H1 (cell line): Measurements from ENCODE around the gene IRF8. TPM values are rescaled to one million over a fixed set of nuclear protein-coding genes. Genes with fewer than 3 reads are reported as not detected.

Experiments used
- ATF2 ChIP-seq: IDR thresholded peaks from 2 replicates; pipeline ENCODE4 v1.6.1; 2012; ENCODE audit warnings: low read length, inconsistent platforms
- ATF3 ChIP-seq: IDR thresholded peaks from 2 replicates; pipeline ENCODE4 v1.6.1; 2011; ENCODE audit warnings: low read depth, mild to moderate bottlenecking, low read length; ENCODE audit not compliant: insufficient read depth
- CHD7 ChIP-seq: fragments of 300-600 bp; sonication (generic); IDR thresholded peaks from 2 replicates; pipeline ENCODE4 v1.7.1; 2012; ENCODE audit warnings: low read length, moderate library complexity, mild to moderate bottlenecking, inconsistent platforms; ENCODE audit not compliant: insufficient replicate concordance
- EZH2 ChIP-seq: fragments of 200-600 bp; sonication (generic); IDR thresholded peaks from 2 replicates; pipeline ENCODE4 v1.7.1; 2012; ENCODE audit warnings: low read depth, mild to moderate bottlenecking, moderate library complexity, low read length, inconsistent platforms; ENCODE audit not compliant: severe bottlenecking
- JUND ChIP-seq: IDR thresholded peaks from 2 replicates; pipeline ENCODE4 v1.6.1; 2011; ENCODE audit warnings: mild to moderate bottlenecking, improper control_type of control experiment, low read length
- KDM1A ChIP-seq: fragments of 200-600, 300-600 bp; sonication (generic); IDR thresholded peaks from 2 replicates; pipeline ENCODE4 v1.7.1; 2016; ENCODE audit warnings: mild to moderate bottlenecking, low read length, borderline replicate concordance
- KDM5A ChIP-seq: fragments of 200-600 bp; IDR thresholded peaks from 2 replicates; pipeline ENCODE4 v1.7.1; 2012; ENCODE audit warnings: mild to moderate bottlenecking, low read length, inconsistent platforms, mixed read lengths
- POLR2A ChIP-seq, 2 experiments: IDR thresholded peaks; 1 replicate in 1 of 2; 2 replicates in 1 of 2; pipeline ENCODE4 v1.6.1; 2011; ENCODE audit warnings: low read depth in 2 of 2, low read length in 2 of 2, mild to moderate bottlenecking in 2 of 2; ENCODE audit errors: control extremely low read depth in 1 of 2
- RXRA ChIP-seq: IDR thresholded peaks from 2 replicates; pipeline ENCODE4 v1.6.1; 2011; ENCODE audit warnings: low read depth, mild to moderate bottlenecking, low read length, moderate library complexity; ENCODE audit not compliant: insufficient read depth
- SUZ12 ChIP-seq: fragments of 200-600 bp; sonication (generic); IDR thresholded peaks from 2 replicates; pipeline ENCODE4 v1.6.1; 2012; ENCODE audit warnings: mild to moderate bottlenecking, inconsistent platforms, low read length, moderate library complexity, mixed read lengths
- polyA plus RNA-seq, 7 experiments: library from polyadenylated mRNA; depleted of rRNA in 3 of 7; stranded (reverse) in 5 of 7; unstranded in 2 of 7; fragments of >200 nt in 5 of 7; fragments of 200-250 nt in 2 of 7; gene quantifications; 1 replicate in 5 of 7; 2 replicates in 1 of 7; 4 replicates in 1 of 7; pipeline versions ENCODE4 v1.2.1 to v1.2.3, GENCODE V29; 2011 to 2013; ENCODE audit warnings: missing spikeins in 2 of 7, mixed read lengths in 2 of 7
- total RNA-seq: library from RNA; stranded (reverse); fragmentation: NEBNext Ultra II Directional; extraction: Animal tissue kit (Norgen Biotek cat#: 25700); gene quantifications from 2 replicates; pipeline ENCODE4 v1.2.1, GENCODE V29; 2021

The IRF8 gene
- total and polyA plus RNA-seq, 2 of the 8 experiments (the other 6 are each of a cell fraction or from before 2014, with no cell fraction given), result 0.35 to 2.0 TPM

GRCh38 chr16:85958731-85959130 is 59.8 kb downstream of the IRF8 start (continued):
- TF ChIP-seq CHD7, result no peak
- TF ChIP-seq RXRA, result no peak
- TF ChIP-seq EZH2, result no peak
- TF ChIP-seq JUND, result no peak
- no peak for TF ChIP-seq SUZ12
- no peak for TF ChIP-seq KDM5A
- TF ChIP-seq ATF3, result no peak
- no peak for TF ChIP-seq KDM1A
- no peak for TF ChIP-seq POLR2A (IDR thresholded peaks at IDR 0.05; ENCODE audit: control extremely low read depth in 1 of 2, low read depth in 2 of 2, low read length in 2 of 2)
- TF ChIP-seq ATF2, result no peak
